H1 (cell line): ENCODE measurements around the gene CELF4. TPM values are rescaled to one million over a fixed set of nuclear protein-coding genes. Genes with fewer than 3 reads are reported as not detected.

Experiments used
- KDM5A ChIP-seq: fragments of 200-600 bp; IDR thresholded peaks from 2 replicates; pipeline ENCODE4 v1.7.1; 2012; ENCODE audit warnings: mild to moderate bottlenecking, low read length, inconsistent platforms, mixed read lengths
- POLR2A ChIP-seq, 2 experiments: IDR thresholded peaks; 1 replicate in 1 of 2; 2 replicates in 1 of 2; pipeline ENCODE4 v1.6.1; 2011; ENCODE audit warnings: low read depth in 2 of 2, low read length in 2 of 2, mild to moderate bottlenecking in 2 of 2; ENCODE audit errors: control extremely low read depth in 1 of 2
- polyA plus RNA-seq, 7 experiments: library from polyadenylated mRNA; depleted of rRNA in 3 of 7; stranded (reverse) in 5 of 7; unstranded in 2 of 7; fragments of >200 nt in 5 of 7; fragments of 200-250 nt in 2 of 7; gene quantifications; 1 replicate in 5 of 7; 2 replicates in 1 of 7; 4 replicates in 1 of 7; pipeline versions ENCODE4 v1.2.1 to v1.2.3, GENCODE V29; 2011 to 2013; ENCODE audit warnings: missing spikeins in 2 of 7, mixed read lengths in 2 of 7
- total RNA-seq: library from RNA; stranded (reverse); fragmentation: NEBNext Ultra II Directional; extraction: Animal tissue kit (Norgen Biotek cat#: 25700); gene quantifications from 2 replicates; pipeline ENCODE4 v1.2.1, GENCODE V29; 2021

CELF4 gene
- total and polyA plus RNA-seq, 2 of the 8 experiments (the other 6 are each of a cell fraction or from before 2014, with no cell fraction given), result 1.6 to 3.4 TPM

- TF ChIP-seq POLR2A (IDR thresholded peaks at IDR 0.05; ENCODE audit: control extremely low read depth in 1 of 2, low read depth in 2 of 2, low read length in 2 of 2) (no peak), KDM5A (no peak)
Observed at GRCh38 chr18:37348729-37349128, 216.9 kb downstream of the CELF4 start (continued).
